ENCODE results near the gene MDGA2. TPM values are rescaled to one million over a fixed set of nuclear protein-coding genes. Genes with fewer than 3 reads are reported as not detected.
"Not testable (repeated sequence)": the region's sequence is repeated elsewhere in the genome, so short reads cannot be mapped to it uniquely, and the experiment has no call there.

MDGA2 gene
- total RNA-seq, 2 donors from 2014 or later, result not detected

- TF ChIP-seq CTCF (IDR thresholded peaks at IDR 0.05), result no peak
- DNase-seq (ENCODE audit: low spot score), result no peak
- Histone ChIP-seq H3K4me1 (no peaks in the 10 kb centered on the region), H3K9me3 (no peaks in the 10 kb centered on the region), H3K27ac (no peak overlapping the region), H3K27me3 (no peaks in the 10 kb centered on the region), H3K4me3 (no peak overlapping the region), H3K36me3 (no peaks in the 10 kb centered on the region)
These were observed 483.7 kb downstream of the MDGA2 start for GRCh38 chr14:47191700-47192099.

GRCh38 chr14:47189911-47190484 is 485.4 kb downstream of the MDGA2 start:
- DNase-seq (ENCODE audit: low spot score), result no peak
- TF ChIP-seq CTCF (IDR thresholded peaks at IDR 0.05), result no peak
- Histone ChIP-seq H3K9me3 (no peaks in the 10 kb centered on the region), H3K4me3 (no peak overlapping the region), H3K27ac (no peak overlapping the region), H3K4me1 (no peaks in the 10 kb centered on the region), H3K27me3 (no peaks in the 10 kb centered on the region), H3K36me3 (no peaks in the 10 kb centered on the region)

GRCh38 chr14:47186486-47186885 is 488.9 kb downstream of the MDGA2 start:
- no peak for DNase-seq (ENCODE audit: low spot score)
- H3K36me3 ChIP-seq, result no peaks in the 10 kb centered on the region
- no peak for TF ChIP-seq CTCF (IDR thresholded peaks at IDR 0.05)
- no peaks in the 10 kb centered on the region for H3K27me3 ChIP-seq
- H3K9me3 ChIP-seq, result no peaks in the 10 kb centered on the region
- H3K4me1 ChIP-seq, result no peaks in the 10 kb centered on the region
- H3K4me3 ChIP-seq, result no peak overlapping the region
- no peak overlapping the region for H3K27ac ChIP-seq

GRCh38 chr14:47179906-47180305 is 495.5 kb downstream of the MDGA2 start:
- H3K27ac ChIP-seq, result no peak overlapping the region
- H3K9me3 ChIP-seq, result no peaks in the 10 kb centered on the region
- no peaks in the 10 kb centered on the region for H3K27me3 ChIP-seq
- DNase-seq (ENCODE audit: low spot score), result no peak
- no peak overlapping the region for H3K4me3 ChIP-seq
- no peak for TF ChIP-seq CTCF (IDR thresholded peaks at IDR 0.05)
- no peaks in the 10 kb centered on the region for H3K36me3 ChIP-seq
- H3K4me1 ChIP-seq, result no peaks in the 10 kb centered on the region

GRCh38 chr14:47171896-47172295 is 503.5 kb downstream of the MDGA2 start:
- not testable (repeated sequence) for DNase-seq (ENCODE audit: low spot score); H3K4me3 ChIP-seq; H3K27ac ChIP-seq; H3K9me3 ChIP-seq; H3K36me3 ChIP-seq; H3K4me1 ChIP-seq; H3K27me3 ChIP-seq

- no peaks in the 10 kb centered on the region for H3K4me1 ChIP-seq
- no peaks in the 10 kb centered on the region for H3K27me3 ChIP-seq
- no peak overlapping the region for H3K27ac ChIP-seq
- no peak overlapping the region for H3K4me3 ChIP-seq
- TF ChIP-seq CTCF (IDR thresholded peaks at IDR 0.05), result no peak
- H3K9me3 ChIP-seq, result no peaks in the 10 kb centered on the region
- no peaks in the 10 kb centered on the region for H3K36me3 ChIP-seq
- no peak for DNase-seq (ENCODE audit: low spot score)
These were observed 508.0 kb downstream of the MDGA2 start for GRCh38 chr14:47167402-47167801.
